Keratinocyte (primary cell): ENCODE results near the gene GPR39. TPM values are rescaled to one million over a fixed set of nuclear protein-coding genes. Genes with fewer than 3 reads are reported as not detected.

Experiments used
- DNase-seq: peaks from one replicate; pipeline ENCODE4 v3.0.0-alpha.2; 2011; ENCODE audit warnings: low read depth, missing footprints, low spot score
- FAIRE-seq: peaks from 2 replicates; lab custom pipeline; 2011; peaks lifted over from hg19 to GRCh38; lab: Jason Lieb, UNC
- H2AFZ ChIP-seq: 2 replicates; pipeline ENCODE4 v1.6.0; 2012; ENCODE audit warnings: low read length, control low read depth, inconsistent platforms; ENCODE audit not compliant: control insufficient read depth
- H3K27ac ChIP-seq: 2 replicates; pipeline ENCODE4 v1.5.1; 2011; ENCODE audit warnings: low read length; ENCODE audit not compliant: control insufficient read depth, insufficient read depth
- H3K27me3 ChIP-seq: 3 replicates; pipeline ENCODE4 v1.6.0; 2011; ENCODE audit warnings: low read length; ENCODE audit not compliant: control insufficient read depth, insufficient read depth; ENCODE audit errors: extremely low read depth
- H3K36me3 ChIP-seq, 2 experiments: 2 replicates in 1 of 2; 3 replicates in 1 of 2; pipeline ENCODE4 v1.5.1; 2011; ENCODE audit warnings: low read length in 2 of 2, mild to moderate bottlenecking in 1 of 2; ENCODE audit not compliant: control insufficient read depth in 2 of 2, insufficient read depth in 2 of 2; ENCODE audit errors: extremely low read depth in 1 of 2
- H3K4me1 ChIP-seq: 3 replicates; pipeline ENCODE4 v1.5.1; 2011; ENCODE audit warnings: low read length; ENCODE audit not compliant: control insufficient read depth, insufficient read depth; ENCODE audit errors: extremely low read depth
- H3K4me2 ChIP-seq: 3 replicates; pipeline ENCODE4 v1.6.0; 2011; ENCODE audit warnings: low read depth, low read length; ENCODE audit not compliant: control insufficient read depth, insufficient read depth; ENCODE audit errors: extremely low read depth
- H3K4me3 ChIP-seq, 3 experiments: fragments of 200-600 bp in 1 of 3; sonication (generic) in 1 of 3; 2 replicates in 2 of 3; 3 replicates in 1 of 3; pipeline ENCODE4 v1.5.1; 2011 to 2016; ENCODE audit warnings: low read length in 3 of 3, mild to moderate bottlenecking in 3 of 3, control low read depth in 2 of 3, inconsistent platforms in 1 of 3, low read depth in 1 of 3, mixed read lengths in 1 of 3, mixed run types in 1 of 3, moderate library complexity in 1 of 3; ENCODE audit not compliant: control insufficient read depth in 2 of 3, insufficient read depth in 2 of 3; ENCODE audit errors: extremely low read depth in 1 of 3
- H3K79me2 ChIP-seq: 2 replicates; pipeline ENCODE4 v1.6.0; 2012; ENCODE audit warnings: low read length; ENCODE audit not compliant: control insufficient read depth, insufficient read depth
- H3K9ac ChIP-seq: 3 replicates; pipeline ENCODE4 v1.6.0; 2011; ENCODE audit warnings: low read length; ENCODE audit not compliant: control insufficient read depth, insufficient read depth; ENCODE audit errors: extremely low read depth
- H3K9me1 ChIP-seq: 3 replicates; pipeline ENCODE4 v1.6.0; 2011; ENCODE audit warnings: low read length; ENCODE audit not compliant: control insufficient read depth, insufficient read depth; ENCODE audit errors: extremely low read depth
- H3K9me3 ChIP-seq: 2 replicates; pipeline ENCODE4 v1.5.1; 2012; ENCODE audit warnings: low read depth, low read length; ENCODE audit not compliant: control insufficient read depth
- H4K20me1 ChIP-seq: 3 replicates; pipeline ENCODE4 v1.6.0; 2011; ENCODE audit warnings: low read length; ENCODE audit not compliant: control insufficient read depth, insufficient read depth; ENCODE audit errors: extremely low read depth
- EZH2 ChIP-seq: IDR thresholded peaks from one replicate; pipeline ENCODE4 v1.6.1; 2012; ENCODE audit warnings: inconsistent platforms, mild to moderate bottlenecking, low read length, moderate library complexity
- dilution Hi-C: fragments of 300-500 bp; cut with MboI; formaldehyde crosslinking; loops from one replicate; pipeline ENCODE4 v1.7.0; 2020; ENCODE audit warnings: low sequenced_read_pairs; ENCODE audit not compliant: extremely low pct_ligation_motif_present
- polyA plus RNA-seq, 5 experiments: library from polyadenylated mRNA; depleted of rRNA in 3 of 5; stranded (reverse) in 3 of 5; stranded (forward) in 1 of 5; unstranded in 1 of 5; fragments of >200 nt; gene quantifications; 1 replicate in 1 of 5; 2 replicates in 3 of 5; 3 replicates in 1 of 5; pipeline versions ENCODE4 v1.2.1 to v1.2.3, GENCODE V29; 2011 to 2012; ENCODE audit warnings: missing spikeins in 2 of 5, low read depth in 1 of 5, low replicate concordance in 1 of 5
- TF ChIP-seq, protein P1 (sequence below), 3 experiments: IDR thresholded peaks in 1 of 3; conservative IDR thresholded peaks in 1 of 3; optimal IDR thresholded peaks in 1 of 3; 2 replicates in 2 of 3; 3 replicates in 1 of 3; pipeline versions ENCODE3 to v1.5.1; 2011; ENCODE audit warnings: low read length in 3 of 3, mild to moderate bottlenecking in 3 of 3, moderate library complexity in 2 of 3, control low read depth in 1 of 3, inconsistent platforms in 1 of 3; ENCODE audit not compliant: insufficient read depth in 2 of 3; ENCODE audit errors: extremely low read depth in 1 of 3

The GPR39 gene
- polyA plus RNA-seq, 1 donor (not counting 4 experiments of a cell fraction or from before 2014, with no cell fraction given), result 4.7 TPM

DNA sequence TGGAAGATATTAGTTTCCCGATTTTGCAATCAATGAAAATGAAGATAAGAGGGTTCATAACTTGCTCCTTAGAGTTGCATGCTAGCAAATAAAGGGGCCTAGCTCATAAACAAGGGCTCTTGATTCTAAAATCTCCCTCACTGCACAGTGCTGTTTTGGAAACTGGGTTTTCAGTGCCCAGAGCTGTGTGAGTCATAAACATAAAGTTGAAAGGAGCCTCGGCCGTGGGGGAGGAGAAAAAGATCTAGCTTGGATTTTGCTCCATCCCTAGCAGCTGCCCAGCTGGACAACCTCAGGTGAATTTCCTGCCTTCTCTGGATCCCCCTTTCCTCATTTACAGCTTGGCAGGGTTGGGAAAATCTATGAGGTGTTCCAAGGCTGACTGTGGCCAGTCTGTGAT lies 210.9 kb downstream of the GPR39 start:
- H3K36me3 ChIP-seq, result no peaks in the 10 kb centered on the region
- H4K20me1 ChIP-seq, result no peaks in the 10 kb centered on the region
- H3K27me3 ChIP-seq, result no peaks in the 10 kb centered on the region
- no peak overlapping the region for H2AFZ ChIP-seq
- TF ChIP-seq, protein P1, sequence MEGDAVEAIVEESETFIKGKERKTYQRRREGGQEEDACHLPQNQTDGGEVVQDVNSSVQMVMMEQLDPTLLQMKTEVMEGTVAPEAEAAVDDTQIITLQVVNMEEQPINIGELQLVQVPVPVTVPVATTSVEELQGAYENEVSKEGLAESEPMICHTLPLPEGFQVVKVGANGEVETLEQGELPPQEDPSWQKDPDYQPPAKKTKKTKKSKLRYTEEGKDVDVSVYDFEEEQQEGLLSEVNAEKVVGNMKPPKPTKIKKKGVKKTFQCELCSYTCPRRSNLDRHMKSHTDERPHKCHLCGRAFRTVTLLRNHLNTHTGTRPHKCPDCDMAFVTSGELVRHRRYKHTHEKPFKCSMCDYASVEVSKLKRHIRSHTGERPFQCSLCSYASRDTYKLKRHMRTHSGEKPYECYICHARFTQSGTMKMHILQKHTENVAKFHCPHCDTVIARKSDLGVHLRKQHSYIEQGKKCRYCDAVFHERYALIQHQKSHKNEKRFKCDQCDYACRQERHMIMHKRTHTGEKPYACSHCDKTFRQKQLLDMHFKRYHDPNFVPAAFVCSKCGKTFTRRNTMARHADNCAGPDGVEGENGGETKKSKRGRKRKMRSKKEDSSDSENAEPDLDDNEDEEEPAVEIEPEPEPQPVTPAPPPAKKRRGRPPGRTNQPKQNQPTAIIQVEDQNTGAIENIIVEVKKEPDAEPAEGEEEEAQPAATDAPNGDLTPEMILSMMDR (optimal IDR thresholded peaks at IDR 0.05 in 1 of 3, IDR thresholded peaks at IDR 0.05 in 1 of 3, conservative IDR thresholded peaks at IDR 0.05 in 1 of 3; ENCODE audit: extremely low read depth in 1 of 3, insufficient read depth in 2 of 3, low read length in 3 of 3), result no peak
- TF ChIP-seq EZH2, result no peak
- DNase-seq (no peak), FAIRE-seq (no peak)
- peaks cover 2% of the 10 kb centered on the region for H3K4me1 ChIP-seq
- no peak overlapping the region for H3K27ac ChIP-seq
- no peaks in the 10 kb centered on the region for H3K9me1 ChIP-seq
- H3K9me3 ChIP-seq, result no peaks in the 10 kb centered on the region
- no peak overlapping the region for H3K4me2 ChIP-seq
- H3K79me2 ChIP-seq, result no peaks in the 10 kb centered on the region
- H3K9ac ChIP-seq, result no peak overlapping the region
- H3K4me3 ChIP-seq, result no peak overlapping the region
- dilution Hi-C loops, result no loop called here

DNA sequence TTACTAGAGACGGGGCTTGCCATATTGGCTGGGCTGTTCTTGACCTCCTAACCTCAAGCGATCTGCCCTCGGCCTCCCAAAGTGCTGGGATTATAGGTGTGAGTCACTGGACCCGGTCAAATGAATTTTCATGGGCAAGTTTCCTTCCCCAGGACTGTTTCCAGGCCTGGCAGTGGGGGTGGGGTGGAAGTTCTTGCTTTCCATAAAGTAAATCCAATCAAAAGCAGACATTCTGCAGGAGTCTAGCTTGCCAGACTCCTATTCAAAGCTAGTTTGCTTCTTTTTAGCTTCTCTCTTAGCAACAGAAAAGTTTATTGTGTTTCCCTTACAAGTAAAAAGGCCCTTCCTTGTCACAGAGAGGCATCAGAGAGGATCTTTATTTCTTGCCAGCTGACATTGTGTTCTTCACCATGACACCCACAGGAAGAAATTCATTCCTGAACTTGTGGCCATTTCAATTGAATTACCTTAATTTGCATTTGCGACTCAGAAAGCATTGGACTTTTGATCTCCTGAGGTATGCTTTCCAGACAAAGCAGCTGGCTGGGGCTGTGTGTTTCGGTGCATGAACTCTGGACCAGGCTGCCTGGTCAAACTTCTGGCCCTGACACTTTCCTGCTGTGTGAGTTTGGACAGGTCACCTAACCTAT lies 215.5 kb downstream of the GPR39 start:
- Histone ChIP-seq H3K79me2 (no peaks in the 10 kb centered on the region), H2AFZ (no peak overlapping the region), H3K9ac (no peak overlapping the region), H3K4me2 (no peak overlapping the region), H3K36me3 (no peaks in the 10 kb centered on the region), H3K27ac (no peak overlapping the region), H3K4me3 (no peak overlapping the region), H3K27me3 (no peaks in the 10 kb centered on the region), H3K9me1 (no peaks in the 10 kb centered on the region), H3K9me3 (no peaks in the 10 kb centered on the region), H4K20me1 (no peaks in the 10 kb centered on the region), H3K4me1 (peaks cover 2% of the 10 kb centered on the region)
- DNase-seq (no peak), FAIRE-seq (no peak)
- TF ChIP-seq, protein P1 (optimal IDR thresholded peaks at IDR 0.05 in 1 of 3, IDR thresholded peaks at IDR 0.05 in 1 of 3, conservative IDR thresholded peaks at IDR 0.05 in 1 of 3; ENCODE audit: extremely low read depth in 1 of 3, insufficient read depth in 2 of 3, low read length in 3 of 3), result no peak
- no peak for TF ChIP-seq EZH2
- dilution Hi-C loops, result no loop called here
